Measurements from ENCODE around the gene FLOT1. TPM values are rescaled to one million over a fixed set of nuclear protein-coding genes. Genes with fewer than 3 reads are reported as not detected.

Gene FLOT1
- total and polyA plus RNA-seq, 2 donors (not counting 1 experiment from before 2014, with no cell fraction given): 71.2 to 79.4 TPM

- Histone ChIP-seq H3K4me1 (ENCODE audit: control insufficient read depth in 2 of 2, insufficient read depth in 2 of 2, low read length in 2 of 2) (no peaks in the 10 kb centered on the region), H3K27me3 (replicated peaks in 1 of 4; ENCODE audit: control extremely low read depth in 1 of 4, control insufficient read depth in 3 of 4, insufficient read depth in 4 of 4, low read length in 3 of 4) (no peaks in the 10 kb centered on the region), H3K9ac (ENCODE audit: low read length) (no peak overlapping the region), H3K36me3 (replicated peaks in 1 of 2; ENCODE audit: control extremely low read depth in 1 of 2, control insufficient read depth in 1 of 2, extremely low read depth in 1 of 2, insufficient read depth in 2 of 2, low read length in 1 of 2) (peaks cover 5 to 68% of the 10 kb centered on the region in 2 experiments), H3K9me3 (ENCODE audit: control extremely low read depth in 1 of 3, control insufficient read depth in 2 of 3, insufficient read depth in 1 of 3, low read length in 2 of 3) (no peaks in the 10 kb centered on the region), H3K79me2 (ENCODE audit: control insufficient read depth, insufficient read depth, low read length) (peaks cover 5% of the 10 kb centered on the region), H4K20me1 (ENCODE audit: control insufficient read depth, insufficient read depth, low read length, poor library complexity, severe bottlenecking) (no peaks in the 10 kb centered on the region), H3K4me3 (ENCODE audit: control extremely low read depth in 1 of 5, extremely low read depth in 1 of 5, insufficient read depth in 1 of 5, low read depth in 2 of 5, low read length in 4 of 5) (no peak overlapping the region), H2AFZ (ENCODE audit: insufficient read depth, low read depth, low read length, poor library complexity, severe bottlenecking) (no peak overlapping the region), H3K4me2 (replicated peaks; ENCODE audit: low read depth, low read length, poor library complexity, severe bottlenecking) (no peak overlapping the region), H3K27ac (ENCODE audit: low read length in 2 of 2) (no peak overlapping the region)
- POLR2A ChIA-PET: interaction anchor here (0.7 kb wide), 1 partner anchor 175 kb away, joined by 3 read pairs; the partner anchor contains the start of gene DDR1
- H3K9me3 Mint-ChIP-seq (ENCODE audit: insufficient read depth): no peaks in the 10 kb centered on the region
- H3K27ac Mint-ChIP-seq: no peak overlapping the region
- ATAC-seq (ENCODE audit: low read depth): no peak
- TF ChIP-seq EZH2 (IDR thresholded peaks at IDR 0.05; ENCODE audit: borderline replicate concordance, insufficient read depth, low read depth, low read length, poor library complexity, severe bottlenecking): no peak
- no peak for TF ChIP-seq CTCF (IDR thresholded peaks at IDR 0.05)
- CTCF ChIA-PET: interaction anchor here (0.8 to 2.7 kb wide), 3 partner anchors 13 to 30 kb away, joined by 5 to 10 read pairs (median 5); no protein-coding TSS in a partner anchor
- peaks cover 6% of the 10 kb centered on the region for H3K4me1 Mint-ChIP-seq
- no peaks in the 10 kb centered on the region for H3K27me3 Mint-ChIP-seq
- intact Hi-C loops (cut with micrococcal nuclease): no loop called here
- DNase-seq: no peak
- no peak overlapping the region for H3K4me3 Mint-ChIP-seq
- WGBS (ENCODE audit: insufficient coverage): no CpG with 5 or more reads among the region's 2 CpGs
These were observed 33.2 kb downstream of the FLOT1 start for GRCh38 chr6:30709101-30709868.

- Histone ChIP-seq H3K4me2 (replicated peaks; ENCODE audit: low read depth, low read length, poor library complexity, severe bottlenecking) (no peak overlapping the region), H3K4me1 (ENCODE audit: control insufficient read depth in 2 of 2, insufficient read depth in 2 of 2, low read length in 2 of 2) (no peaks in the 10 kb centered on the region), H3K9ac (ENCODE audit: low read length) (no peak overlapping the region), H3K79me2 (ENCODE audit: control insufficient read depth, insufficient read depth, low read length) (peaks cover 5% of the 10 kb centered on the region), H2AFZ (ENCODE audit: insufficient read depth, low read depth, low read length, poor library complexity, severe bottlenecking) (no peak overlapping the region), H4K20me1 (ENCODE audit: control insufficient read depth, insufficient read depth, low read length, poor library complexity, severe bottlenecking) (no peaks in the 10 kb centered on the region), H3K4me3 (ENCODE audit: control extremely low read depth in 1 of 5, extremely low read depth in 1 of 5, insufficient read depth in 1 of 5, low read depth in 2 of 5, low read length in 4 of 5) (no peak overlapping the region), H3K9me3 (ENCODE audit: control extremely low read depth in 1 of 3, control insufficient read depth in 2 of 3, insufficient read depth in 1 of 3, low read length in 2 of 3) (no peaks in the 10 kb centered on the region), H3K27me3 (replicated peaks in 1 of 4; ENCODE audit: control extremely low read depth in 1 of 4, control insufficient read depth in 3 of 4, insufficient read depth in 4 of 4, low read length in 3 of 4) (no peaks in the 10 kb centered on the region), H3K27ac (ENCODE audit: low read length in 2 of 2) (no peak overlapping the region), H3K36me3 (replicated peaks in 1 of 2; ENCODE audit: control extremely low read depth in 1 of 2, control insufficient read depth in 1 of 2, extremely low read depth in 1 of 2, insufficient read depth in 2 of 2, low read length in 1 of 2) (peaks cover 5 to 62% of the 10 kb centered on the region in 2 experiments)
- no peak for DNase-seq
- POLR2A ChIA-PET: interaction anchor here (0.8 to 1.2 kb wide), 2 partner anchors 10 to 13 kb away, joined by 3 to 8 read pairs; partner anchors contain the start of gene MDC1
- TF ChIP-seq CTCF (IDR thresholded peaks at IDR 0.05): no peak
- no peak for TF ChIP-seq EZH2 (IDR thresholded peaks at IDR 0.05; ENCODE audit: borderline replicate concordance, insufficient read depth, low read depth, low read length, poor library complexity, severe bottlenecking)
- Mint-ChIP-seq H3K4me3 (no peak overlapping the region), H3K9me3 (ENCODE audit: insufficient read depth) (no peaks in the 10 kb centered on the region), H3K27ac (no peak overlapping the region), H3K4me1 (peaks cover 3% of the 10 kb centered on the region), H3K27me3 (no peaks in the 10 kb centered on the region)
- intact Hi-C loops (cut with micrococcal nuclease): no loop called here
- 92% methylated on average over 6 of the region's 6 CpGs for WGBS (ENCODE audit: insufficient coverage)
- no peak for ATAC-seq (ENCODE audit: low read depth)
- CTCF ChIA-PET: interaction anchor here (1.4 kb wide), 1 partner anchor 28 kb away, joined by 5 read pairs; no protein-coding TSS in a partner anchor
These were observed 35.1 kb downstream of the FLOT1 start for GRCh38 chr6:30707281-30707850.

All from B cell (primary cell).